Neural cell (in vitro differentiated cells): Measurements from ENCODE around the gene SLC10A7. TPM values are rescaled to one million over a fixed set of nuclear protein-coding genes. Genes with fewer than 3 reads are reported as not detected.
A peak's percentile ranks its signal among the peaks of the same experiment; 100 is the strongest.

Source experiments
- H2AFZ ChIP-seq: fragments of 200-600, 300-800 bp; sonication (generic), shearing (Covaris generic); 2 replicates; pipeline ENCODE4 v1.6.0; 2014; ENCODE audit warnings: low read depth, mild to moderate bottlenecking, antibody characterized with exemption, low read length, moderate library complexity
- H3F3A ChIP-seq: fragments of 200-600 bp; shearing (Covaris generic); 2 replicates; pipeline ENCODE4 v1.6.1; 2016; ENCODE audit warnings: mild to moderate bottlenecking, moderate library complexity, mixed read lengths, antibody characterized with exemption, low read length; ENCODE audit not compliant: insufficient read depth, poor library complexity, severe bottlenecking
- H3K27ac ChIP-seq: fragments of 200-600, 300-800 bp; sonication (generic), shearing (Covaris generic); 2 replicates; pipeline ENCODE4 v1.5.1; 2014; ENCODE audit warnings: mild to moderate bottlenecking, low read length, moderate library complexity
- H3K27me3 ChIP-seq: fragments of 300-800, 200-600 bp; sonication (generic), shearing (Covaris generic); 2 replicates; pipeline ENCODE4 v1.6.0; 2014; ENCODE audit warnings: mild to moderate bottlenecking, low read depth, low read length, moderate library complexity; ENCODE audit not compliant: insufficient read depth
- H3K36me3 ChIP-seq: fragments of 300-800, 200-600 bp; sonication (generic), shearing (Covaris generic); 2 replicates; pipeline ENCODE4 v1.5.1; 2014; ENCODE audit warnings: mild to moderate bottlenecking, antibody characterized with exemption, low read length, moderate library complexity; ENCODE audit not compliant: insufficient read depth
- H3K4me2 ChIP-seq: fragments of 300-800, 200-600 bp; sonication (generic), shearing (Covaris generic); 2 replicates; pipeline ENCODE4 v1.6.0; 2014; ENCODE audit warnings: mild to moderate bottlenecking, low read length
- H3K4me3 ChIP-seq: fragments of 300-800, 200-600 bp; sonication (generic), shearing (Covaris generic); 2 replicates; pipeline ENCODE4 v1.5.1; 2014; ENCODE audit warnings: mild to moderate bottlenecking, low read length, moderate library complexity
- H3K79me2 ChIP-seq: fragments of 200-600 bp; shearing (Covaris generic); replicated peaks from 2 replicates; pipeline ENCODE4 v1.6.0; 2014; ENCODE audit warnings: mild to moderate bottlenecking, low read length, moderate library complexity; ENCODE audit not compliant: insufficient read depth
- H3K9ac ChIP-seq: fragments of 300-800, 200-600 bp; sonication (generic), shearing (Covaris generic); 2 replicates; pipeline ENCODE4 v1.6.1; 2016; ENCODE audit warnings: mild to moderate bottlenecking, low read length, mixed read lengths
- H3K9me2 ChIP-seq: fragments of 200-600 bp; shearing (Covaris generic); 2 replicates; pipeline ENCODE4 v1.6.1; 2016; ENCODE audit warnings: mild to moderate bottlenecking, low read length, mixed read lengths; ENCODE audit not compliant: insufficient read depth
- H3K9me3 ChIP-seq: fragments of 200-600, 300-800 bp; sonication (generic), shearing (Covaris generic); 2 replicates; pipeline ENCODE4 v1.6.1; 2016; ENCODE audit warnings: mild to moderate bottlenecking, mixed run types, low read length, moderate library complexity, mixed read lengths
- H4K20me1 ChIP-seq: fragments of 200-600 bp; shearing (Covaris generic); 2 replicates; pipeline ENCODE4 v1.6.1; 2016; ENCODE audit warnings: mild to moderate bottlenecking, mixed run types; ENCODE audit not compliant: insufficient read depth
- CTCF ChIP-seq: fragments of 450-650 bp; IDR thresholded peaks from 2 replicates; pipeline ENCODE4 v1.5.1; 2014; ENCODE audit warnings: antibody characterized with exemption, mild to moderate bottlenecking, moderate library complexity; ENCODE audit not compliant: poor library complexity, severe bottlenecking
- EP300 ChIP-seq: fragments of 450-650 bp; conservative IDR thresholded peaks from 2 replicates; pipeline ENCODE4 v1.6.1; 2014; ENCODE audit warnings: antibody characterized with exemption, mild to moderate bottlenecking, moderate library complexity; ENCODE audit not compliant: poor library complexity, severe bottlenecking
- EZH2 ChIP-seq: fragments of 200-600, 300-800 bp; shearing (Covaris generic), sonication (generic); IDR thresholded peaks from 2 replicates; pipeline ENCODE4 v1.6.1; 2014; ENCODE audit warnings: antibody characterized with exemption, low read length, borderline replicate concordance, mild to moderate bottlenecking; ENCODE audit not compliant: insufficient read depth, poor library complexity, severe bottlenecking
- MXI1 ChIP-seq: fragments of 450-650 bp; conservative IDR thresholded peaks from 2 replicates; pipeline ENCODE4 v1.6.1; 2014; ENCODE audit warnings: antibody characterized with exemption, mild to moderate bottlenecking; ENCODE audit not compliant: poor library complexity, severe bottlenecking
- POLR2AphosphoS5 ChIP-seq: IDR thresholded peaks from 2 replicates; pipeline ENCODE4 v1.6.1; 2012
- RAD21 ChIP-seq: fragments of 450-650 bp; conservative IDR thresholded peaks from 2 replicates; pipeline ENCODE4 v1.6.1; 2014; ENCODE audit warnings: antibody characterized with exemption, mild to moderate bottlenecking, moderate library complexity
- SMC3 ChIP-seq: fragments of 450-650 bp; conservative IDR thresholded peaks from 2 replicates; pipeline ENCODE4 v1.6.1; 2014; ENCODE audit warnings: antibody characterized with exemption, mild to moderate bottlenecking, moderate library complexity; ENCODE audit not compliant: poor library complexity
- TAF1 ChIP-seq: IDR thresholded peaks from 2 replicates; pipeline ENCODE4 v1.6.1; 2012; ENCODE audit warnings: low read depth
- polyA plus RNA-seq: library from polyadenylated mRNA; depleted of rRNA; stranded (reverse); fragments of >200 nt; gene quantifications from 2 replicates; pipeline ENCODE4 v1.2.3, GENCODE V29; 2014
- TF ChIP-seq, protein P1 (sequence below): IDR thresholded peaks from 2 replicates; pipeline ENCODE4 v1.6.1; 2012; ENCODE audit warnings: borderline replicate concordance

Gene SLC10A7
- polyA plus RNA-seq, 1 donor from 2014 or later: 5.5 TPM

GRCh38 chr4:146342600-146343192, 179.0 kb downstream of the SLC10A7 start:
- Histone ChIP-seq H3K9me3 (no peaks in the 10 kb centered on the region), H2AFZ (no peak overlapping the region), H3K36me3 (no peaks in the 10 kb centered on the region), H3K4me2 (no peak overlapping the region), H3K9me2 (no peaks in the 10 kb centered on the region), H3K79me2 (no peaks in the 10 kb centered on the region), H3K27me3 (no peaks in the 10 kb centered on the region), H3F3A (no peaks in the 10 kb centered on the region), H3K4me3 (no peak overlapping the region), H3K27ac (no peak overlapping the region), H4K20me1 (no peaks in the 10 kb centered on the region), H3K9ac (no peak overlapping the region)
- TF ChIP-seq CTCF: peak; percentile 61
- no peak for TF ChIP-seq EP300
- no peak for TF ChIP-seq EZH2
- TF ChIP-seq POLR2AphosphoS5: no peak
- peak; percentile 67 for TF ChIP-seq RAD21
- TF ChIP-seq SMC3: peak; percentile 71

- H4K20me1 ChIP-seq: no peaks in the 10 kb centered on the region
- H3K4me2 ChIP-seq: no peak overlapping the region
- H3K9me3 ChIP-seq: no peaks in the 10 kb centered on the region
- H3K79me2 ChIP-seq: no peaks in the 10 kb centered on the region
- no peak overlapping the region for H2AFZ ChIP-seq
- H3F3A ChIP-seq: no peaks in the 10 kb centered on the region
- no peaks in the 10 kb centered on the region for H3K27me3 ChIP-seq
- no peaks in the 10 kb centered on the region for H3K36me3 ChIP-seq
- H3K9ac ChIP-seq: no peak overlapping the region
- TF ChIP-seq RAD21: peak; percentile 71
- peak; percentile 75 for TF ChIP-seq SMC3
- TF ChIP-seq TAF1: no peak
- peak; percentile 72 for TF ChIP-seq CTCF
- TF ChIP-seq POLR2AphosphoS5: no peak
- TF ChIP-seq, protein P1, sequence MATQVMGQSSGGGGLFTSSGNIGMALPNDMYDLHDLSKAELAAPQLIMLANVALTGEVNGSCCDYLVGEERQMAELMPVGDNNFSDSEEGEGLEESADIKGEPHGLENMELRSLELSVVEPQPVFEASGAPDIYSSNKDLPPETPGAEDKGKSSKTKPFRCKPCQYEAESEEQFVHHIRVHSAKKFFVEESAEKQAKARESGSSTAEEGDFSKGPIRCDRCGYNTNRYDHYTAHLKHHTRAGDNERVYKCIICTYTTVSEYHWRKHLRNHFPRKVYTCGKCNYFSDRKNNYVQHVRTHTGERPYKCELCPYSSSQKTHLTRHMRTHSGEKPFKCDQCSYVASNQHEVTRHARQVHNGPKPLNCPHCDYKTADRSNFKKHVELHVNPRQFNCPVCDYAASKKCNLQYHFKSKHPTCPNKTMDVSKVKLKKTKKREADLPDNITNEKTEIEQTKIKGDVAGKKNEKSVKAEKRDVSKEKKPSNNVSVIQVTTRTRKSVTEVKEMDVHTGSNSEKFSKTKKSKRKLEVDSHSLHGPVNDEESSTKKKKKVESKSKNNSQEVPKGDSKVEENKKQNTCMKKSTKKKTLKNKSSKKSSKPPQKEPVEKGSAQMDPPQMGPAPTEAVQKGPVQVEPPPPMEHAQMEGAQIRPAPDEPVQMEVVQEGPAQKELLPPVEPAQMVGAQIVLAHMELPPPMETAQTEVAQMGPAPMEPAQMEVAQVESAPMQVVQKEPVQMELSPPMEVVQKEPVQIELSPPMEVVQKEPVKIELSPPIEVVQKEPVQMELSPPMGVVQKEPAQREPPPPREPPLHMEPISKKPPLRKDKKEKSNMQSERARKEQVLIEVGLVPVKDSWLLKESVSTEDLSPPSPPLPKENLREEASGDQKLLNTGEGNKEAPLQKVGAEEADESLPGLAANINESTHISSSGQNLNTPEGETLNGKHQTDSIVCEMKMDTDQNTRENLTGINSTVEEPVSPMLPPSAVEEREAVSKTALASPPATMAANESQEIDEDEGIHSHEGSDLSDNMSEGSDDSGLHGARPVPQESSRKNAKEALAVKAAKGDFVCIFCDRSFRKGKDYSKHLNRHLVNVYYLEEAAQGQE: no peak
- no peak for TF ChIP-seq MXI1
- no peak for TF ChIP-seq EP300
- H3K9me2 ChIP-seq: no peaks in the 10 kb centered on the region
- H3K4me3 ChIP-seq: no peak overlapping the region
- H3K27ac ChIP-seq: no peak overlapping the region
Observed at GRCh38 chr4:146340798-146341197, 180.9 kb downstream of the SLC10A7 start.
